HEK293T (cell line): ENCODE results near the gene ARID1B.

Source experiments
- ARNT ChIP-seq: fragments of 450-650 bp; IDR thresholded peaks from 2 replicates; pipeline ENCODE4 v1.6.1; 2017; ENCODE audit warnings: mild to moderate bottlenecking
- FOXK2 ChIP-seq: fragments of 450-650 bp; IDR thresholded peaks from 2 replicates; pipeline ENCODE4 v1.6.1; 2016; ENCODE audit warnings: mild to moderate bottlenecking
- FOXM1 ChIP-seq: fragments of 450-650 bp; IDR thresholded peaks from 2 replicates; pipeline ENCODE4 v1.6.1; 2017; ENCODE audit warnings: mild to moderate bottlenecking, borderline replicate concordance
- HDGF ChIP-seq: fragments of 450-650 bp; IDR thresholded peaks from 2 replicates; pipeline ENCODE4 v1.6.1; 2017; ENCODE audit warnings: antibody characterized with exemption, borderline replicate concordance
- SP1 ChIP-seq: fragments of 450-650 bp; IDR thresholded peaks from 2 replicates; pipeline ENCODE4 v1.6.1; 2017
- TARDBP ChIP-seq: fragments of 450-650 bp; IDR thresholded peaks from 2 replicates; pipeline ENCODE4 v1.6.1; 2016

DNA sequence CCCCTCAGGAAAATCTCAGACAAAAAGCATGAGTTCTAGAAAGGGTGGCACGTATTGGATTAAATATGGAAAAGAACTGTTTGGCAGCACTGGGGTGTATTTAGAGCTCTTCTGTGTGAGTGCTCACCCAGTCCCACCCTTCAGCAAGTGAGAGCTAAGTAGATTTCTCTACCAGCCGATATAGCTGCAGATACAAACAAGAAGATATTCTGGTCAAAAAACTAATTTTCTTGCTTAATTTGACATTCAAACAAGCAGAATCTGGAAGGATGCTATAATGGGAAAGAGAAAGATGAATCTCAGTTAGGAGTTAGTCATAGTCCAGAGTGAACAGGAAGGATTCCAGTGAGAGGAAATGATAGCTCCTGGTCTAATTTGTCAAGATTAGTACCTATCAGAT lies 314.1 kb downstream of the ARID1B start:
- TF ChIP-seq FOXM1 = no peak
- TF ChIP-seq HDGF = no peak
- TF ChIP-seq TARDBP = no peak
- TF ChIP-seq FOXK2 = no peak
- no peak for TF ChIP-seq SP1
- no peak for TF ChIP-seq ARNT
